Natural killer cell treated with Interleukin-12 subunit alpha and Interleukin-12 subunit beta and Interleukin-15 and Interleukin-18, amount 100 ng/mL, for 72 hours (primary cell): ENCODE results near the gene ZNRF2. TPM values are rescaled to one million over a fixed set of nuclear protein-coding genes. Genes with fewer than 3 reads are reported as not detected.
"Not testable (repeated sequence)": the region's sequence is repeated elsewhere in the genome, so short reads cannot be mapped to it uniquely, and the experiment has no call there.

Source experiments
- ATAC-seq, 2 donors: fragments of 150-1000 bp; cut with Tn5 transposase in 1 of 2; sonication (Bioruptor Pico), chemical (Tn5 transposase) in 1 of 2; 2 replicates each; pipeline ENCODE4 v1.10.0; 2021
- DNase-seq: peaks from one replicate; pipeline ENCODE4 v3.0.0; 2022; ENCODE audit warnings: low spot score
- H3K27ac Mint-ChIP-seq, 2 donors: 1 replicate in 1 of 2; 2 replicates in 1 of 2; pipeline ENCODE4 v1.8.0; 2022; ENCODE audit warnings: mixed read lengths in 2 of 2, mild to moderate bottlenecking in 1 of 2, moderate library complexity in 1 of 2
- H3K27me3 Mint-ChIP-seq, 2 donors: 1 replicate in 1 of 2; 2 replicates in 1 of 2; pipeline ENCODE4 v1.8.0; 2022; ENCODE audit warnings: mixed read lengths in 2 of 2
- H3K36me3 Mint-ChIP-seq: one replicate; pipeline ENCODE4 v1.8.0; 2022; ENCODE audit warnings: mixed read lengths
- H3K4me1 Mint-ChIP-seq, 2 donors: 1 replicate in 1 of 2; 2 replicates in 1 of 2; pipeline ENCODE4 v1.8.0; 2022; ENCODE audit warnings: low read depth in 2 of 2, mixed read lengths in 2 of 2, mild to moderate bottlenecking in 1 of 2
- H3K4me3 Mint-ChIP-seq: one replicate; pipeline ENCODE4 v1.8.0; 2022; ENCODE audit warnings: mixed read lengths
- H3K9me3 Mint-ChIP-seq: 2 replicates; pipeline ENCODE4 v1.8.0; 2022; ENCODE audit warnings: mixed read lengths
- total RNA-seq, 2 donors: library from RNA; stranded (reverse); gene quantifications; one replicate each; pipeline ENCODE4 v1.2.3, GENCODE V29; 2022

Gene ZNRF2
- total RNA-seq, 2 donors from 2014 or later = 10.4 to 12.3 TPM

DNA sequence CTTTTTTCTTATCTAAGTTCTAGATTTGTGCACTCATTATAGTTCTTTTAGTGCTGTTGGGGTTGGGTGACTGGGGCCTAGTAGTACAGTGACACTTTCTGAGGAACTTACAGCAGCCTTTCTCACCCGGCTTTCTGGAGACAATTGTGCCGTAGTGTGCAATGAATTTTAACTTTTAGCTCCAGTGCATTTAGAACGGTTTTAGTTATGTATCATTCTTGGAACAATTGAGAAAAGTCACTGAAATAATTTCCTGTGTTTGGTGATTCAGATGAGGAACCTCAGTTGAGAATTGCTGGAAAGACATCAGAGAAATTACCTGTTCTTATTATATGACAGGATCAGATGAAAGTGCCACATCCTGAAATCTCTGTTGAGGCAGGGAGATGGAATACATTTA is 3.2 kb downstream of the ZNRF2 start:
- ATAC-seq, DNase-seq, H3K27me3 Mint-ChIP-seq, H3K27ac Mint-ChIP-seq, H3K9me3 Mint-ChIP-seq: not testable (repeated sequence)
- H3K36me3 Mint-ChIP-seq = peaks cover 17% of the 10 kb centered on the region
- peaks cover 48 to 61% of the 10 kb centered on the region in 2 donors for H3K4me1 Mint-ChIP-seq
- peak overlapping the region; percentile 31 for H3K4me3 Mint-ChIP-seq

- H3K27ac Mint-ChIP-seq, ATAC-seq, DNase-seq, H3K9me3 Mint-ChIP-seq, H3K27me3 Mint-ChIP-seq: not testable (repeated sequence)
- Mint-ChIP-seq H3K4me1 (peaks cover 53 to 69% of the 10 kb centered on the region in 2 donors), H3K36me3 (peaks cover 17% of the 10 kb centered on the region), H3K4me3 (peak overlapping the region; percentile 51)
These were observed 5.2 kb downstream of the ZNRF2 start for GRCh38 chr7:30289634-30290033.

DNA sequence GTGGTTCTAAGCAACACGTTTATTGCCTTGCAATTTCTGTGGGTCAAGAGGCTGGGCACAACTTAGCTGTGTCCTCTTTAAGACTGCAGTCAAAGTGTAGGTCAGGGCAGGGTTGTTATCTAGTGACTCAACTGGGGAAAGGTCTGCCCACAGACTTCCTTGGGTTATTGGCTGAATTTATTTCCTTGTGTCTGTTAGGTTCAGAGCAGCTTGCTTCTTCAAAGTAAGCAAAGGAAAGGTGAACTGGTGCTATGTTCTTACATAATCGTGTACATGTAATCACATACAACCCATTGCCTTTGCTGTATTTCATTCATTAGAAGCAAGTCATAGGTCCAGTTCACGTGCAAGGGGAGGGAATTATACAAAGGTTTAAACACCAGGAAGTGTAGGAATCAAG is 5.9 kb downstream of the ZNRF2 start:
- not testable (repeated sequence) for H3K27me3 Mint-ChIP-seq, H3K9me3 Mint-ChIP-seq
- Mint-ChIP-seq H3K36me3 (peaks cover 17% of the 10 kb centered on the region), H3K4me1 (peaks cover 60 to 75% of the 10 kb centered on the region in 2 donors), H3K4me3 (peak overlapping the region; percentile 63), H3K27ac (peak overlapping the region in 1 of 2 donors; percentile 28)
- DNase-seq = peak; percentile 59
- peak; percentile 58 to 63 for ATAC-seq

- not testable (repeated sequence) for H3K27me3 Mint-ChIP-seq, H3K36me3 Mint-ChIP-seq, H3K4me3 Mint-ChIP-seq, H3K9me3 Mint-ChIP-seq, H3K27ac Mint-ChIP-seq, DNase-seq
- peak; percentile 48 to 56 for ATAC-seq
- peaks cover 62 to 66% of the 10 kb centered on the region in 2 donors for H3K4me1 Mint-ChIP-seq
These were observed 8.1 kb downstream of the ZNRF2 start for GRCh38 chr7:30292416-30293038.

DNA sequence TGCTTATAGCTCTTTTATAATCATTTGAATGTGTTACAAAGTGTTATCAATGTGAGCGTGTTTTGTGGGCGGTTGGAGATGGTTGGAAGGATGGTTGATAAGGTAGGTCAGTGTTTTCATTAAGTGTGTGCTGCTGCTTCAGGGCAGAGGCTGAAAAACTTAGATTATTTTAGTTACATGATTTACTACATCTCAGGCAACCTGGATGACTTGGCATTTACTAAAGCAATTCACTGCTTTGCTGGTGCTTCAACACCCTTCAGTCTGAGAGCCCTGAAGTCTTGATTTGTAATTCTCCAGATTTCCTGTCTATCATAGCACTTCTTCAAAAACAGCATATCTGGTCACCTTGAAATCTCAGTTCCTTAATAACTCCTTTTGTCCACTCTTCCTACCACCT is 11.9 kb downstream of the ZNRF2 start:
- peaks cover 40 to 48% of the 10 kb centered on the region in 2 donors for H3K4me1 Mint-ChIP-seq
- DNase-seq, H3K36me3 Mint-ChIP-seq, ATAC-seq, H3K9me3 Mint-ChIP-seq, H3K4me3 Mint-ChIP-seq, H3K27me3 Mint-ChIP-seq, H3K27ac Mint-ChIP-seq: not testable (repeated sequence)

- not testable (repeated sequence) for H3K4me3 Mint-ChIP-seq, H3K36me3 Mint-ChIP-seq, H3K9me3 Mint-ChIP-seq, ATAC-seq, DNase-seq, H3K27me3 Mint-ChIP-seq
- Mint-ChIP-seq H3K4me1 (peaks cover 34 to 40% of the 10 kb centered on the region in 2 donors), H3K27ac (peak overlapping the region; percentile 11 to 18)
These were observed 13.1 kb downstream of the ZNRF2 start for GRCh38 chr7:30297499-30297898.

DNA sequence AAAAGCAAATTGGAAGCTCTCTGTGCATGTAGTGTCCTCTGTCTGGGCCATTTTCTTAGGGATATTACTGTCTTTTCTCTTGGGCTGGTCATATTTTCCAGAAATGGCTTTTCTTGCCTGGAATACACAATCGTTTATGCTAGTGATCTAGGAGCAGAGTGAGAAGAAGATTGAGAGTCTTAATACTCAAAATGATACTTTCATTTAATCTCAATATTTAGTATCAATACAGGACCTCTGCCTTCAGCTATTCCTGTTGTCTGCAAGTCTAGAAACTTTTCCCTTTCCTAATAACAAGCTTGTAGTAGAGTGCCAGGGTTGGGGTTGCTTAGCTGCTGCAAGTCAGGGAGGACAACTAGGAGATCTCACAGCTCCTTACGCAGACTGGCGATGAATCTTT is 14.0 kb downstream of the ZNRF2 start:
- not testable (repeated sequence) for H3K27me3 Mint-ChIP-seq, H3K9me3 Mint-ChIP-seq, ATAC-seq, H3K4me3 Mint-ChIP-seq, DNase-seq, H3K36me3 Mint-ChIP-seq
- Mint-ChIP-seq H3K27ac (peak overlapping the region in 1 of 2 donors; percentile 67), H3K4me1 (peaks cover 29 to 35% of the 10 kb centered on the region in 2 donors)

GRCh38 chr7:30301751-30302150 is 17.4 kb downstream of the ZNRF2 start:
- ATAC-seq (no peak), DNase-seq (no peak)
- Mint-ChIP-seq H3K27me3 (no peaks in the 10 kb centered on the region), H3K4me3 (no peak overlapping the region), H3K4me1 (peaks cover 21 to 45% of the 10 kb centered on the region in 2 donors), H3K36me3 (no peaks in the 10 kb centered on the region), H3K27ac (no peak overlapping the region), H3K9me3 (no peaks in the 10 kb centered on the region)

GRCh38 chr7:30302656-30303311 is 18.4 kb downstream of the ZNRF2 start:
- no peak for ATAC-seq
- H3K9me3 Mint-ChIP-seq = no peaks in the 10 kb centered on the region
- no peak overlapping the region for H3K27ac Mint-ChIP-seq
- DNase-seq = no peak
- no peak overlapping the region for H3K4me3 Mint-ChIP-seq
- H3K36me3 Mint-ChIP-seq = no peaks in the 10 kb centered on the region
- no peaks in the 10 kb centered on the region for H3K27me3 Mint-ChIP-seq
- peaks cover 20 to 45% of the 10 kb centered on the region in 2 donors for H3K4me1 Mint-ChIP-seq

DNA sequence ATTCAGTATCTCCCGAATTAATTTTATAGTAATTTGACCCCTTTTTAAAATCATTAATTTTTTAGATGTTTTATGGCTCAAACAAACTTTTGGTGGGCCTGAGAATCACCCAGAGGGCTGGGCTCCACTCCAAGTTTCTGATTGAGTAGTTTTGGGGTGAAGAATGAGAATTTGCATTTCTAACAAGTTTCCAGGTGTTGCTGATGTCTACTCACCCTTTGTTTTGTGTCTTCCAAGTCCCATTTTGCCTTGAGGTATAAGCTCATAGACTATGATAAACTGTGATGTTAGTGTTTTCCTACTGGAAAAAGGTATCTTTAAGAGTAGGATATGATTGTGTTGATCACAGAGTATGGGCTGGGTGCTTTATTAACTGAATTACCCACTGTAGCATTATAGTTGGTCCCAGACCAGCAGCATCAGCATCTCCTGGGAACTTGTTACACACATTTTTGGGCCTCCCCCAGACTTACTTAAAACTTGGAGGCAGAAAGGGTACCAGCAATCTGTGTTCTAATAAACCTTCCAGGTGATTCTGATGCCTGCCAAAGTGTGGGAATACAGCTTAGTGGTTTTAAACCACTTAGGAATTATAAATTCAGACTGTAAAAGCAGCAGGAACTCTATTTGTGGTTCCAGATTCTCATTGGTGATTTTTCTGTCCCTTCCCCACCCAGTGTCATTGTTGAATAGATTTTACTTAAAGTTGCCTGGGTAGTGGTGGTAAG is 19.1 kb downstream of the ZNRF2 start:
- Mint-ChIP-seq H3K9me3 (no peaks in the 10 kb centered on the region), H3K27ac (no peak overlapping the region), H3K4me1 (peaks cover 22 to 46% of the 10 kb centered on the region in 2 donors), H3K36me3 (no peaks in the 10 kb centered on the region), H3K27me3 (no peaks in the 10 kb centered on the region), H3K4me3 (no peak overlapping the region)
- DNase-seq = no peak
- no peak for ATAC-seq

DNA sequence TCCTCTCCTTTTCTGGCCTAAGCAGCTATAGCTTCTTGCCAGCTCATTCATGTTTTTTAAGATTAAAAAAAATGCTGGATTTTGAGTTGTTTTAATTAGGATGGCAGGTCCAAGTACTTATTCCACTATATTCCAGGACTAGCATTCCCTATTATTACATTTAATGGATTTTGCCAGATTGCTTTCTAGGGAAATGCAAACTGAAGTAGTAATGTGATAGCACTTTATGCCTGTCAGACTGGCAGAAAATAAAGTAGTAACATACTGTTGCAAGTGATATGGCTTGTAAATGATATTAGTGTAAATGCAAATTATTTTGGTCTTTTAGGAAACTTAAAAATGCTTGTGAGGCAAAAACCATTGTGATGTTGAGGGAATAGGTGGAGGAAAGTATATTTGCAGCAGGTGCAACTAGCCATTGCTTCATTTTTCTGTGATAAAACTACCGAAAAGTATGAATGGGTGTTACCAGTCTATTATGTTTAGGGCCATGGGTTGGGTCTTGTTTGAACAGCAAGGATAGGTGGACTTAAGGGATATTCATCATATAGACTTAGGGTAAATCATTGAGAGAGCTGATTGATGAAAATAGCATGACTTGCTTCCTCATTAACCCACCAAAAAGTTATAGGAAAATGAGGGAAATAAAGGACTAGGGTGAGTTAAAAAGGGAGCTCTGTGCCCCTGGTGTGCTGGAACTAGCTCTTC is 19.9 kb downstream of the ZNRF2 start:
- Mint-ChIP-seq H3K9me3 (no peaks in the 10 kb centered on the region), H3K4me3 (no peak overlapping the region)

GRCh38 chr7:30306976-30307375 is 22.6 kb downstream of the ZNRF2 start:
- ATAC-seq (no peak), DNase-seq (no peak)
- peaks cover 29 to 46% of the 10 kb centered on the region in 2 donors for H3K4me1 Mint-ChIP-seq
- H3K4me3 Mint-ChIP-seq = no peak overlapping the region
- H3K27ac Mint-ChIP-seq = no peak overlapping the region
- H3K9me3 Mint-ChIP-seq = no peaks in the 10 kb centered on the region
- no peaks in the 10 kb centered on the region for H3K27me3 Mint-ChIP-seq
- no peaks in the 10 kb centered on the region for H3K36me3 Mint-ChIP-seq

More for the DNA sequence above, 19.9 kb downstream of the ZNRF2 start:
- DNase-seq (no peak), ATAC-seq (no peak)
- Mint-ChIP-seq H3K36me3 (no peaks in the 10 kb centered on the region), H3K27ac (no peak overlapping the region), H3K27me3 (no peaks in the 10 kb centered on the region), H3K4me1 (peaks cover 22 to 47% of the 10 kb centered on the region in 2 donors)

- no peak for ATAC-seq
- Mint-ChIP-seq H3K27me3 (no peaks in the 10 kb centered on the region), H3K9me3 (no peaks in the 10 kb centered on the region), H3K4me1 (peaks cover 36 to 46% of the 10 kb centered on the region in 2 donors), H3K4me3 (no peak overlapping the region), H3K36me3 (no peaks in the 10 kb centered on the region), H3K27ac (no peak overlapping the region)
- no peak for DNase-seq
These were observed 24.0 kb downstream of the ZNRF2 start for GRCh38 chr7:30308389-30308788.
